Measurements from ENCODE around the gene PTGDS. TPM values are rescaled to one million over a fixed set of nuclear protein-coding genes. Genes with fewer than 3 reads are reported as not detected.
A peak's percentile ranks its signal among the peaks of the same experiment; 100 is the strongest.

The PTGDS gene
- total RNA-seq, 2 donors from 2014 or later: 15.9 to 26.1 TPM

DNA sequence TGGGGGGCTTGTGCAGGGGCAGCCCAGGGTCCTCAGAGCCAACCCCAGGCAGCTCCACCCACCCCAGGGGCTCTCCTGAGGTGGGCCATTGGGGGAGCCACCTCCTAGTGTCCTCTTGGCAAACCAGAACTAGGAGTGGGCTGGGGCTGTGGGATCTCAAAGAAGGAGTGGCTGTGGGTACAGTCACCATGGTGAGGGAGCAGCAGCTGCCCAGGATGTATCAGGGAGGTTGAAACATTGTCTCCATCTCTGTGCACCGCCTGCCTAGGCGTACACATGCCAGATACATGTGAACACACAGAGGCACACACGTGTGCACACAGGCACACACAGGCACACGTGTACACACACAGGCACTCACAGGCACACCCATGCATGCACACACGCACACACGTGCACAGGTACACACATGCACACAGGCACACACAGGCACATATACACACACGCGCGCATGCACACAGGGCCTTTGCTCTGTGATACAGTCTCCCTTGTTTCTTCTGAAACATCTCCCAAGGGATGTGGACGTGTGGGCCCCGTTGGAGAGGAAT lies 14.5 kb upstream of the PTGDS start:
- intact Hi-C loops (cut with DNase I): no loop called here
- Histone ChIP-seq H3K9ac (ENCODE audit: low read depth in 2 of 2, low read length in 2 of 2) (no peak overlapping the region), H3K9me3 (no peaks in the 10 kb centered on the region), H3K27me3 (no peaks in the 10 kb centered on the region), H3K4me1 (no peaks in the 10 kb centered on the region), H3K36me3 (no peaks in the 10 kb centered on the region), H3K27ac (no peak overlapping the region), H3K4me3 (no peak overlapping the region)
- DNase-seq: no peak
- no peak for TF ChIP-seq CTCF (IDR thresholded peaks at IDR 0.05)

DNA sequence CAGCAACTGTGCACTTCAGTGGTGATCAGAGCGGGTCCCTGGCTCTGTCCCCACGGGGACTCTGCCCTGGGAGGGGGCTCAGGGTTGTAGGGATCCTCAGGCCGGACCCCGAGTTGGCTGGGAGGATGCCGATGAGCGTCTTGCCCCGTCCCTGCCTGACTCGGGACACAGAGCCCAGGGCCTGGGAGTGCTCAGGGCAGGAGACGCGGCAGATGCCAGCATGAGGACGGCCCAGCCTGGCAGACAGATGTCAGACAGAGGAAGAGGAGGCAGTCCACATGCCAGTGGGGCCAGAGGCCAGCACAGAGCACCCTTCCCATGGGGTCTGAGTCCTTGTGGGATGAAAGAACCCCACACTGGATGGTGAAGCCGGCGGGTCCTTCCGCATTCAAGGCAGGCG lies 14.0 kb upstream of the PTGDS start:
- no peak for DNase-seq
- no peaks in the 10 kb centered on the region for H3K9me3 ChIP-seq
- H3K27ac ChIP-seq: no peak overlapping the region
- H3K4me3 ChIP-seq: no peak overlapping the region
- H3K27me3 ChIP-seq: no peaks in the 10 kb centered on the region
- intact Hi-C loops (cut with DNase I): no loop called here
- no peaks in the 10 kb centered on the region for H3K4me1 ChIP-seq
- TF ChIP-seq CTCF (IDR thresholded peaks at IDR 0.05): no peak
- H3K36me3 ChIP-seq: no peaks in the 10 kb centered on the region
- H3K9ac ChIP-seq (ENCODE audit: low read depth in 2 of 2, low read length in 2 of 2): no peak overlapping the region

DNA sequence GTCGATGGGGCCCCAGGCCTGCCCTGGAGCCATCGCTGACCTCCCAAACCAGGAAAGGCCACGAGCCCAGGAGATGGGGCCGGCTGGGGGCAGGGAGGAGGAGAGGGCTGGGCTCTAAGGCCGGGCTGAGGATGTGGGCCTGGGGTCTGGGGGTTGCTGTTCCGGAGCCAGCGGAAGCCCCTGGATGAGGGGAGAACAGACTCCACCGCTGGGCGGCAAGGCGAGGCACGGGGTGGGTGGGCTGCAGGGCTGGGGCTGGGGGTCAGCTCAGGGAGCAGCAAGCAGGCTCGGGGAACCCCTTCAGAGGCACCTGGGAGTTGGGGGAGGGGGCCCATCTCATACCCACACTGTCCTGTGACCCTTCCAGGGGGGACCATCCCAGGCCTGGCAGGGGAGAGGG lies 13.6 kb upstream of the PTGDS start:
- no peak for TF ChIP-seq CTCF (IDR thresholded peaks at IDR 0.05)
- Histone ChIP-seq H3K4me3 (no peak overlapping the region), H3K36me3 (no peaks in the 10 kb centered on the region), H3K27me3 (no peaks in the 10 kb centered on the region), H3K27ac (no peak overlapping the region), H3K9me3 (no peaks in the 10 kb centered on the region), H3K4me1 (no peaks in the 10 kb centered on the region), H3K9ac (ENCODE audit: low read depth in 2 of 2, low read length in 2 of 2) (no peak overlapping the region)
- intact Hi-C loops (cut with DNase I): no loop called here
- DNase-seq: no peak

DNA sequence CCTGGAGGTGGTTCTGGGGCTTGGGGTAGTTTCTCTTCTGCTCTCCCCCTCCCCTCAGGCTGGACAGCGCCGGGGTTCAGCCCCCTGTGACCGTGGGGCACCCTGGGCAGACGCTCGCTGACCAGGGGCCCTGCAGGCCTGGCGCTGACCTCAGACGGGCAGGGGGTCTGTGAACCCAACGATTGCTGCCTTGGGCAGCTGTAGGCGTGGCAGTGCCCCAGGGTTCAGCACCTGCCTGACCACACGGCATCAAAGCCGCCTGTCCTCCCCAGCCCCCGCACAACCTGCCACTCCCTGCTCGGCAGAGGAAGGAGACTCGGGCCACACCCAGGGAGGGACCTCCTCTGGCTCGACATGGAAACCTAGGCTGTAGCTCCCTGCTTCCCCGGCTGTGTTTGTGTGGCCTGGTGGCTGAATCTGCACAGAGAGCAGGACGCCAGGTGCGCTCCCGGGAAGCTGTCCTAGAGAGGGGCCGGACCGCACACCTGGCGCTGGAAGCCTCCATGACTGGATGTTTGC lies 13.1 kb upstream of the PTGDS start:
- no peaks in the 10 kb centered on the region for H3K36me3 ChIP-seq
- H3K4me1 ChIP-seq: no peaks in the 10 kb centered on the region
- intact Hi-C loops (cut with DNase I): no loop called here
- peak overlapping the region; percentile 16 to 26 for H3K9ac ChIP-seq (ENCODE audit: low read depth in 2 of 2, low read length in 2 of 2)
- no peak for TF ChIP-seq CTCF (IDR thresholded peaks at IDR 0.05)
- H3K27ac ChIP-seq: peak overlapping the region; percentile 30
- DNase-seq: peak; percentile 88
- H3K9me3 ChIP-seq: no peaks in the 10 kb centered on the region
- H3K27me3 ChIP-seq: no peaks in the 10 kb centered on the region
- H3K4me3 ChIP-seq: no peak overlapping the region

DNA sequence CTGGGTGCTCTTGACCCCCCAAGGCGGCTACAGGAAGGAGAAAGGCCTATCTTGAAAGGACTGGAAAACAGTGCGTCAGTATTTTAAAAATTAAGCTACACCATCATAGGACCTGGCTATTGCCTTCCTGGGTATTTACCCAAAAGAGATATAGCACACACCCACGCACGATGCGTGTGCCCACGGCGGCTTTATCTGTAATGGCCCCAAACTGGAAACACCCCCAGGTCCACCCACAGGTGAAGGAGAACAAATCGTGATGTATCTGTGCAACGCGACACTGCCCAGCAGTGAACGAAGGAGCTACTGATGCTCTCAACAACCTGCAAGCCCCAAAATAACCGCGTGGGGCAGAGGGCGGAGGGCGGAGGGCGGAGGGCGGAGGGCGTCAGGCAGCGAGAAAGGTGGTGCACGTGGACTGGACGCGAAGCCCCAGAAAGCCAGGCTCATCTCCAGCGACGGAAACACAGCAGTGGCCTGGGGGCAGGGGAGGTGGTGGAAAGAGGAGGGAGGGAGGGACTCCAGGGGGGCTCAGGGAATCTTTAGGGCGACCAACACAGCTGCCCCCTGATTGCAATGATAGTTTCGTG lies 12.4 kb upstream of the PTGDS start:
- Histone ChIP-seq H3K27ac (peak overlapping the region; percentile 30), H3K9ac (ENCODE audit: low read depth in 2 of 2, low read length in 2 of 2) (peak overlapping the region in 1 of 2 donors; percentile 16), H3K4me3 (no peak overlapping the region), H3K9me3 (no peaks in the 10 kb centered on the region), H3K27me3 (no peaks in the 10 kb centered on the region), H3K36me3 (no peaks in the 10 kb centered on the region), H3K4me1 (no peaks in the 10 kb centered on the region)
- no peak for TF ChIP-seq CTCF (IDR thresholded peaks at IDR 0.05)
- intact Hi-C loops (cut with DNase I): no loop called here
- DNase-seq: no peak
